H1 (cell line): ENCODE results near the gene ATP2C1. TPM values are rescaled to one million over a fixed set of nuclear protein-coding genes. Genes with fewer than 3 reads are reported as not detected.

Source experiments
- CTCF ChIA-PET: fragments of 300-600 bp; sonication (Branson Sonifier 250); formaldehyde crosslinking; loops from one replicate; lab custom pipeline; 2021; ENCODE audit not compliant: partially characterized antibody; lab: Charles Lee
- POLR2A ChIA-PET: fragments of 300-600 bp; sonication (Branson Sonifier 250); formaldehyde crosslinking; loops from one replicate; lab custom pipeline; 2021; ENCODE audit warnings: inconsistent platforms; ENCODE audit not compliant: partially characterized antibody; lab: Charles Lee
- DNase-seq, 2 experiments: peaks; one replicate each; pipeline versions ENCODE4 v3.0.0 to v3.0.0-alpha.2; 2010 to 2022; ENCODE audit warnings: low spot score in 2 of 2, low read depth in 1 of 2, mixed read lengths in 1 of 2
- FAIRE-seq: peaks from 2 replicates; lab custom pipeline; 2011; peaks lifted over from hg19 to GRCh38; lab: Jason Lieb, UNC
- H2AFZ ChIP-seq: 2 replicates; pipeline ENCODE4 v1.8.1; 2012; ENCODE audit warnings: low read length, inconsistent platforms
- H2AK5ac ChIP-seq: 2 replicates; pipeline ENCODE4 v1.6.1; 2013; ENCODE audit warnings: low read depth, low read length
- H2BK120ac ChIP-seq: replicated peaks from 2 replicates; pipeline ENCODE3; 2013; ENCODE audit warnings: low read depth, low read length, inconsistent platforms
- H2BK12ac ChIP-seq: 2 replicates; pipeline ENCODE4 v1.6.1; 2013; ENCODE audit warnings: low read depth, low read length
- H2BK15ac ChIP-seq: 2 replicates; pipeline ENCODE4 v1.6.1; 2013; ENCODE audit warnings: low read length
- H2BK20ac ChIP-seq: 2 replicates; pipeline ENCODE4 v1.6.1; 2013; ENCODE audit warnings: low read length
- H2BK5ac ChIP-seq: 2 replicates; pipeline ENCODE4 v1.6.1; 2013; ENCODE audit warnings: low read depth, low read length
- H3K14ac ChIP-seq: 2 replicates; pipeline ENCODE4 v1.6.1; 2013; ENCODE audit warnings: inconsistent platforms; ENCODE audit not compliant: insufficient read length
- H3K18ac ChIP-seq: 2 replicates; pipeline ENCODE4 v1.6.1; 2013; ENCODE audit warnings: low read length; ENCODE audit errors: extremely low read depth
- H3K23ac ChIP-seq: 2 replicates; pipeline ENCODE4 v1.6.1; 2013; ENCODE audit warnings: inconsistent platforms; ENCODE audit not compliant: insufficient read length
- H3K23me2 ChIP-seq: 2 replicates; pipeline ENCODE4 v1.6.1; 2013; ENCODE audit warnings: low read depth, low read length
- H3K27ac ChIP-seq: 2 replicates; pipeline ENCODE4 v1.6.1; 2011; ENCODE audit warnings: low read depth, low read length, inconsistent platforms
- H3K27me3 ChIP-seq, 4 experiments: replicated peaks in 1 of 4; 1 replicate in 1 of 4; 2 replicates in 3 of 4; pipeline versions ENCODE4 v1.6.1 to v1.8.1; 2011 to 2013; ENCODE audit warnings: low read length in 3 of 4, mild to moderate bottlenecking in 3 of 4, inconsistent platforms in 2 of 4, mixed read lengths in 2 of 4, moderate library complexity in 1 of 4; ENCODE audit not compliant: control insufficient read depth in 3 of 4, insufficient read depth in 3 of 4; ENCODE audit errors: extremely low read depth in 1 of 4
- H3K36me3 ChIP-seq, 4 experiments: 2 replicates each; pipeline versions ENCODE4 v1.6.1 to v1.8.1; 2011 to 2013; ENCODE audit warnings: mild to moderate bottlenecking in 4 of 4, low read length in 3 of 4, moderate library complexity in 2 of 4, control low read depth in 1 of 4, inconsistent platforms in 1 of 4; ENCODE audit not compliant: insufficient read depth in 4 of 4, control insufficient read depth in 2 of 4
- H3K4ac ChIP-seq: replicated peaks from 2 replicates; pipeline ENCODE3; 2013; ENCODE audit warnings: low read length, low read depth, mixed read lengths, inconsistent platforms; ENCODE audit not compliant: insufficient read length
- H3K4me1 ChIP-seq, 4 experiments: replicated peaks in 1 of 4; 1 replicate in 1 of 4; 2 replicates in 3 of 4; pipeline versions ENCODE4 v1.6.1 to v1.8.1; 2011 to 2013; ENCODE audit warnings: low read length in 3 of 4, inconsistent platforms in 2 of 4, mixed read lengths in 1 of 4; ENCODE audit not compliant: insufficient read depth in 4 of 4, control insufficient read depth in 3 of 4
- H3K4me2 ChIP-seq, 2 experiments: 2 replicates each; pipeline versions ENCODE4 v1.6.1 to v1.8.1; 2011 to 2013; ENCODE audit warnings: low read depth in 2 of 2, low read length in 2 of 2, control low read depth in 1 of 2, inconsistent platforms in 1 of 2, mild to moderate bottlenecking in 1 of 2; ENCODE audit not compliant: insufficient read depth in 1 of 2
- H3K4me3 ChIP-seq, 4 experiments: fragments of 200-600, 300-600 bp in 1 of 4; sonication (generic), shearing (Covaris generic), sonication (Bioruptor Twin) in 1 of 4; 2 replicates each; pipeline versions ENCODE4 v1.5.1 to v1.8.1; 2011 to 2016; ENCODE audit warnings: low read length in 4 of 4, low read depth in 3 of 4, control low read depth in 2 of 4, inconsistent platforms in 2 of 4, mild to moderate bottlenecking in 2 of 4, mixed read lengths in 1 of 4, moderate library complexity in 1 of 4; ENCODE audit not compliant: insufficient read depth in 2 of 4; ENCODE audit errors: extremely low read depth in 1 of 4
- H3K56ac ChIP-seq: replicated peaks from 2 replicates; pipeline ENCODE3; 2013; ENCODE audit warnings: low read depth, mild to moderate bottlenecking, mixed read lengths, low read length, inconsistent platforms; ENCODE audit not compliant: insufficient read length
- H3K79me1 ChIP-seq: 2 replicates; pipeline ENCODE4 v1.6.1; 2013; ENCODE audit warnings: low read depth, low read length, control low read depth
- H3K79me2 ChIP-seq, 2 experiments: 2 replicates each; pipeline versions ENCODE4 v1.6.1 to v1.8.1; 2012 to 2013; ENCODE audit warnings: low read length in 2 of 2, mild to moderate bottlenecking in 2 of 2, inconsistent platforms in 1 of 2; ENCODE audit not compliant: insufficient read depth in 2 of 2, control insufficient read depth in 1 of 2
- H3K9ac ChIP-seq, 4 experiments: replicated peaks in 1 of 4; 1 replicate in 1 of 4; 2 replicates in 3 of 4; pipeline versions ENCODE4 v1.6.1 to v1.8.1; 2011 to 2013; ENCODE audit warnings: low read depth in 3 of 4, low read length in 3 of 4, control low read depth in 2 of 4, mild to moderate bottlenecking in 2 of 4, moderate library complexity in 2 of 4, inconsistent platforms in 1 of 4; ENCODE audit errors: extremely low read depth in 1 of 4
- H3K9me3 ChIP-seq, 2 experiments: 2 replicates each; pipeline versions ENCODE4 v1.6.1 to v1.8.1; 2012 to 2013; ENCODE audit warnings: mild to moderate bottlenecking in 2 of 2, moderate library complexity in 2 of 2, control low read depth in 1 of 2, inconsistent platforms in 1 of 2, low read depth in 1 of 2, low read length in 1 of 2, mixed read lengths in 1 of 2; ENCODE audit not compliant: insufficient read depth in 2 of 2
- H4K20me1 ChIP-seq, 2 experiments: replicated peaks in 1 of 2; 2 replicates each; pipeline versions ENCODE3 to v1.8.1; 2011 to 2013; ENCODE audit warnings: inconsistent platforms in 2 of 2, low read length in 2 of 2, mild to moderate bottlenecking in 1 of 2; ENCODE audit not compliant: insufficient read depth in 2 of 2, control insufficient read depth in 1 of 2
- H4K5ac ChIP-seq: 2 replicates; pipeline ENCODE4 v1.6.1; 2013; ENCODE audit warnings: low read length, low read depth, mixed read lengths, inconsistent platforms; ENCODE audit not compliant: insufficient read length
- H4K8ac ChIP-seq: 2 replicates; pipeline ENCODE4 v1.8.0; 2013; ENCODE audit warnings: mild to moderate bottlenecking, moderate library complexity, low read length, inconsistent platforms; ENCODE audit not compliant: insufficient read depth; ENCODE audit errors: extremely low read depth
- H4K91ac ChIP-seq: replicated peaks from 2 replicates; pipeline ENCODE3; 2013; ENCODE audit warnings: low read length, mixed read lengths, inconsistent platforms; ENCODE audit not compliant: insufficient read length
- PHF8 ChIP-seq: fragments of 200-600 bp; sonication (generic); conservative IDR thresholded peaks from 2 replicates; pipeline ENCODE4 v1.7.1; 2012; ENCODE audit warnings: low read depth, mild to moderate bottlenecking, inconsistent platforms, low read length, moderate library complexity
- TCF12 ChIP-seq: IDR thresholded peaks from 2 replicates; pipeline ENCODE4 v1.6.1; 2011; ENCODE audit warnings: low read depth, mild to moderate bottlenecking, low read length
- YY1 ChIP-seq: IDR thresholded peaks from 2 replicates; pipeline ENCODE4 v1.6.1; 2011; ENCODE audit warnings: low read depth, mild to moderate bottlenecking, low read length
- WGBS, 2 experiments: shearing (Covaris generic) in 1 of 2; methylation state at CpG; one replicate each; pipeline versions ENCODE4 v1.1.6 to v1.1.7; 2013 to 2015; ENCODE audit warnings: low lambda C conversion rate in 2 of 2, mixed read lengths in 2 of 2, inconsistent platforms in 1 of 2, low coverage in 1 of 2, missing lambda C conversion rate in 1 of 2; ENCODE audit not compliant: insufficient replicate concordance in 2 of 2, insufficient coverage in 1 of 2, insufficient read length in 1 of 2; ENCODE audit errors: extremely low coverage in 1 of 2, missing lambda C conversion rate in 1 of 2; 5-methylcytosine and 5-hydroxymethylcytosine counted together
- polyA plus RNA-seq, 7 experiments: library from polyadenylated mRNA; depleted of rRNA in 3 of 7; stranded (reverse) in 5 of 7; unstranded in 2 of 7; fragments of >200 nt in 5 of 7; fragments of 200-250 nt in 2 of 7; gene quantifications; 1 replicate in 5 of 7; 2 replicates in 1 of 7; 4 replicates in 1 of 7; pipeline versions ENCODE4 v1.2.1 to v1.2.3, GENCODE V29; 2011 to 2013; ENCODE audit warnings: missing spikeins in 2 of 7, mixed read lengths in 2 of 7
- total RNA-seq: library from RNA; stranded (reverse); fragmentation: NEBNext Ultra II Directional; extraction: Animal tissue kit (Norgen Biotek cat#: 25700); gene quantifications from 2 replicates; pipeline ENCODE4 v1.2.1, GENCODE V29; 2021

Gene ATP2C1
- total and polyA plus RNA-seq, 2 of the 8 experiments (the other 6 are each of a cell fraction or from before 2014, with no cell fraction given): 50.7 to 68.5 TPM

GRCh38 chr3:130916507-130917167, 22.8 kb downstream of the ATP2C1 start:
- Histone ChIP-seq H2BK5ac (no peak overlapping the region), H2AFZ (no peak overlapping the region), H3K23ac (no peak overlapping the region), H3K14ac (no peak overlapping the region), H3K4me3 (no peak overlapping the region), H3K4me1 (no peaks in the 10 kb centered on the region), H3K27ac (no peak overlapping the region), H3K9me3 (no peaks in the 10 kb centered on the region; a peak in 1 of 4 replicates), H3K79me1 (peaks cover 5% of the 10 kb centered on the region; the same call in 1 of the 2 replicates), H3K23me2 (no peaks in the 10 kb centered on the region), H2BK20ac (no peak overlapping the region), H4K20me1 (no peaks in the 10 kb centered on the region), H3K79me2 (peaks cover 0 to 77% of the 10 kb centered on the region in 2 experiments), H4K5ac (no peak overlapping the region), H3K9ac (no peak overlapping the region), H3K4me2 (no peak overlapping the region), H4K91ac (no peak overlapping the region), H3K56ac (no peak overlapping the region), H2BK15ac (no peak overlapping the region), H2BK12ac (no peak overlapping the region), H3K18ac (no peak overlapping the region), H3K27me3 (no peaks in the 10 kb centered on the region), H2AK5ac (no peak overlapping the region), H2BK120ac (no peak overlapping the region), H3K36me3 (no peaks in the 10 kb centered on the region), H3K4ac (no peak overlapping the region), H4K8ac (no peak overlapping the region)
- 88% methylated on average over 4 of the region's 4 CpGs; no CpG with 5 or more reads in 1 of the 2 experiments for WGBS, 2 experiments
- TF ChIP-seq YY1 (no peak), TCF12 (no peak), PHF8 (no peak)
- CTCF ChIA-PET: no interaction called here
- FAIRE-seq (no peak), DNase-seq (no peak)
- POLR2A ChIA-PET: interaction anchor here (1.0 kb wide), 1 partner anchor 13 kb away, joined by 3 read pairs; no protein-coding TSS in a partner anchor
